ENCODE results near the gene ISG15.

DNA sequence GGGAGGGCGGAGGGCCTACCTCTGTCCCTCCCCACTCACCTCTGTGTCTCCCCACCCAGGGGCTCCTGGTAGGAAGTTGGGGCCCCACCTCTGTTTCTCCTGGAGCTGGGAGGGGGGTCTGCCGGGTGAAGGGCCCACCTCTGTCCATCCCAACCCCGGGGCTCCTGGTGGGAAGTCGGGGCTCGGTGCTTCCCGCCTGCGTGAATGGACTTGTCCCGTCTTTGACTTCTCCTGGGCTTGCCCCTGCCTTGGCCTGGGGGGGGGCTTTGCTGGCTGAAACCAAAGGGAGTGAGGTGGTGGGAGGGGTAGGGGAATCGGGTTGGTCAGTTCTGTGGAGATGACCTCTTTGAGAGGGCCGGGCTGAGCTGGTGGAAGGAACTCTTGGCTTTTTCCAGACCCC lies 12.4 kb downstream of the ISG15 start:
- TF ChIP-seq, protein P1, sequence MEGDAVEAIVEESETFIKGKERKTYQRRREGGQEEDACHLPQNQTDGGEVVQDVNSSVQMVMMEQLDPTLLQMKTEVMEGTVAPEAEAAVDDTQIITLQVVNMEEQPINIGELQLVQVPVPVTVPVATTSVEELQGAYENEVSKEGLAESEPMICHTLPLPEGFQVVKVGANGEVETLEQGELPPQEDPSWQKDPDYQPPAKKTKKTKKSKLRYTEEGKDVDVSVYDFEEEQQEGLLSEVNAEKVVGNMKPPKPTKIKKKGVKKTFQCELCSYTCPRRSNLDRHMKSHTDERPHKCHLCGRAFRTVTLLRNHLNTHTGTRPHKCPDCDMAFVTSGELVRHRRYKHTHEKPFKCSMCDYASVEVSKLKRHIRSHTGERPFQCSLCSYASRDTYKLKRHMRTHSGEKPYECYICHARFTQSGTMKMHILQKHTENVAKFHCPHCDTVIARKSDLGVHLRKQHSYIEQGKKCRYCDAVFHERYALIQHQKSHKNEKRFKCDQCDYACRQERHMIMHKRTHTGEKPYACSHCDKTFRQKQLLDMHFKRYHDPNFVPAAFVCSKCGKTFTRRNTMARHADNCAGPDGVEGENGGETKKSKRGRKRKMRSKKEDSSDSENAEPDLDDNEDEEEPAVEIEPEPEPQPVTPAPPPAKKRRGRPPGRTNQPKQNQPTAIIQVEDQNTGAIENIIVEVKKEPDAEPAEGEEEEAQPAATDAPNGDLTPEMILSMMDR (IDR thresholded peaks at IDR 0.05), result no peak
- no peak for TF ChIP-seq POLR2A (IDR thresholded peaks at IDR 0.05)

Measured in body of pancreas (tissue), 4 donors.